HL-60 (cell line): ENCODE results near the gene GGA3.

Experiments
- DNase-seq, 2 experiments: peaks; one replicate each; pipeline ENCODE4 v3.0.0-alpha.2; 2010 to 2020; ENCODE audit warnings: low read depth in 1 of 2, low spot score in 1 of 2
- H3K27ac ChIP-seq: fragments of 250-450 bp; sonication (Bioruptor Pico); replicated peaks from 2 replicates; pipeline ENCODE4 v1.5.1; 2020; ENCODE audit warnings: mild to moderate bottlenecking, moderate library complexity
- H3K27me3 ChIP-seq: fragments of 250-450 bp; sonication (Bioruptor Pico); 2 replicates; pipeline ENCODE4 v1.5.1; 2021; ENCODE audit warnings: mild to moderate bottlenecking, moderate library complexity; ENCODE audit not compliant: insufficient read depth, poor library complexity, severe bottlenecking
- H3K4me3 ChIP-seq: replicated peaks from 2 replicates; pipeline ENCODE4 v1.5.1; 2011; ENCODE audit warnings: mild to moderate bottlenecking, control low read depth, low read length; ENCODE audit not compliant: insufficient read depth
- GABPA ChIP-seq: IDR thresholded peaks from 2 replicates; pipeline ENCODE4 v1.6.1; 2012; ENCODE audit warnings: low read depth
- POLR2AphosphoS5 ChIP-seq: IDR thresholded peaks from 2 replicates; pipeline ENCODE4 v1.6.1; 2012; ENCODE audit warnings: low read depth
- SPI1 ChIP-seq: IDR thresholded peaks from 2 replicates; pipeline ENCODE4 v1.6.1; 2012; ENCODE audit warnings: low read depth, mild to moderate bottlenecking, borderline replicate concordance
- TF ChIP-seq, protein P1 (sequence below): IDR thresholded peaks from one replicate; pipeline ENCODE4 v1.5.1; 2011; ENCODE audit warnings: low read length, control low read depth, inconsistent platforms; ENCODE audit not compliant: insufficient read depth
- TF ChIP-seq, protein P2 (sequence below): IDR thresholded peaks from 2 replicates; pipeline ENCODE4 v1.6.1; 2012; ENCODE audit warnings: low read depth; ENCODE audit not compliant: insufficient replicate concordance

Gene GGA3

DNA sequence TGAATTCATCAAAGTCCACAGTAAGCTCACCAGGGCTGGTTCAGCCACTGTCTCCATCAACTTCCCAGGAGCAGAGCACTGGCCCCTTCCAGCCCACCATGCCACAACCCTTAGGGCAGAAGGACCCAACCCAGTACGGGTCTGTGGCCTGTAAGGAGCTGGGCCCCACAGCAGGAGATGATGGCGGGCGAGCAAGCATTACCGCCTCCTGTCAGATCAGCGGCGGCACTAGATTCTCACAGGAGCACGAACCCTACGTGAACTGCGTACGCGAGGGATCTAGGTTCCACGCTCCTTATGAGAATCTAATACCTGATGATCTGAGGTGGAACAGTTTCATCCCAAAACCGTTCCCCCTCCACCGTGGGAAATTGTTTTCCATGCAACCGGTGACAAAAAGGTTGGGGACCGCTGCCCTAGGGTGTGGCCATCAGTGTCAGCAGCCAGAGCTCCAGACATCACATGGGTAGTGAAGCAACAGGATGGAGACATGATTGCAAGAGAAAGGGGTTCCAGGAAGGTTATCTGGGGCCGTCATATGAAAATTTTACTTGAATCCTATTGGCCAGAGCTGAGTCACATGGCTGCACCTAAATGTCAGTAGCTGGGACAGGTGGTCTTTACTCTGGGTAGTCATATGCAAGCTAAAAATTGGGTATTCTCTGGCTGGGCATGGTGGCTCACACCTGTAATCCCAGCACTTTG lies 40.2 kb upstream of the GGA3 start:
- TF ChIP-seq GABPA (no peak), SPI1 (no peak), POLR2AphosphoS5 (no peak)
- TF ChIP-seq, protein P1, sequence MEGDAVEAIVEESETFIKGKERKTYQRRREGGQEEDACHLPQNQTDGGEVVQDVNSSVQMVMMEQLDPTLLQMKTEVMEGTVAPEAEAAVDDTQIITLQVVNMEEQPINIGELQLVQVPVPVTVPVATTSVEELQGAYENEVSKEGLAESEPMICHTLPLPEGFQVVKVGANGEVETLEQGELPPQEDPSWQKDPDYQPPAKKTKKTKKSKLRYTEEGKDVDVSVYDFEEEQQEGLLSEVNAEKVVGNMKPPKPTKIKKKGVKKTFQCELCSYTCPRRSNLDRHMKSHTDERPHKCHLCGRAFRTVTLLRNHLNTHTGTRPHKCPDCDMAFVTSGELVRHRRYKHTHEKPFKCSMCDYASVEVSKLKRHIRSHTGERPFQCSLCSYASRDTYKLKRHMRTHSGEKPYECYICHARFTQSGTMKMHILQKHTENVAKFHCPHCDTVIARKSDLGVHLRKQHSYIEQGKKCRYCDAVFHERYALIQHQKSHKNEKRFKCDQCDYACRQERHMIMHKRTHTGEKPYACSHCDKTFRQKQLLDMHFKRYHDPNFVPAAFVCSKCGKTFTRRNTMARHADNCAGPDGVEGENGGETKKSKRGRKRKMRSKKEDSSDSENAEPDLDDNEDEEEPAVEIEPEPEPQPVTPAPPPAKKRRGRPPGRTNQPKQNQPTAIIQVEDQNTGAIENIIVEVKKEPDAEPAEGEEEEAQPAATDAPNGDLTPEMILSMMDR = no peak
- TF ChIP-seq, protein P2, sequence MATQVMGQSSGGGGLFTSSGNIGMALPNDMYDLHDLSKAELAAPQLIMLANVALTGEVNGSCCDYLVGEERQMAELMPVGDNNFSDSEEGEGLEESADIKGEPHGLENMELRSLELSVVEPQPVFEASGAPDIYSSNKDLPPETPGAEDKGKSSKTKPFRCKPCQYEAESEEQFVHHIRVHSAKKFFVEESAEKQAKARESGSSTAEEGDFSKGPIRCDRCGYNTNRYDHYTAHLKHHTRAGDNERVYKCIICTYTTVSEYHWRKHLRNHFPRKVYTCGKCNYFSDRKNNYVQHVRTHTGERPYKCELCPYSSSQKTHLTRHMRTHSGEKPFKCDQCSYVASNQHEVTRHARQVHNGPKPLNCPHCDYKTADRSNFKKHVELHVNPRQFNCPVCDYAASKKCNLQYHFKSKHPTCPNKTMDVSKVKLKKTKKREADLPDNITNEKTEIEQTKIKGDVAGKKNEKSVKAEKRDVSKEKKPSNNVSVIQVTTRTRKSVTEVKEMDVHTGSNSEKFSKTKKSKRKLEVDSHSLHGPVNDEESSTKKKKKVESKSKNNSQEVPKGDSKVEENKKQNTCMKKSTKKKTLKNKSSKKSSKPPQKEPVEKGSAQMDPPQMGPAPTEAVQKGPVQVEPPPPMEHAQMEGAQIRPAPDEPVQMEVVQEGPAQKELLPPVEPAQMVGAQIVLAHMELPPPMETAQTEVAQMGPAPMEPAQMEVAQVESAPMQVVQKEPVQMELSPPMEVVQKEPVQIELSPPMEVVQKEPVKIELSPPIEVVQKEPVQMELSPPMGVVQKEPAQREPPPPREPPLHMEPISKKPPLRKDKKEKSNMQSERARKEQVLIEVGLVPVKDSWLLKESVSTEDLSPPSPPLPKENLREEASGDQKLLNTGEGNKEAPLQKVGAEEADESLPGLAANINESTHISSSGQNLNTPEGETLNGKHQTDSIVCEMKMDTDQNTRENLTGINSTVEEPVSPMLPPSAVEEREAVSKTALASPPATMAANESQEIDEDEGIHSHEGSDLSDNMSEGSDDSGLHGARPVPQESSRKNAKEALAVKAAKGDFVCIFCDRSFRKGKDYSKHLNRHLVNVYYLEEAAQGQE = no peak
- peak in 1 of 2 experiments; percentile 58 for DNase-seq
- H3K27ac ChIP-seq = no peak overlapping the region

DNA sequence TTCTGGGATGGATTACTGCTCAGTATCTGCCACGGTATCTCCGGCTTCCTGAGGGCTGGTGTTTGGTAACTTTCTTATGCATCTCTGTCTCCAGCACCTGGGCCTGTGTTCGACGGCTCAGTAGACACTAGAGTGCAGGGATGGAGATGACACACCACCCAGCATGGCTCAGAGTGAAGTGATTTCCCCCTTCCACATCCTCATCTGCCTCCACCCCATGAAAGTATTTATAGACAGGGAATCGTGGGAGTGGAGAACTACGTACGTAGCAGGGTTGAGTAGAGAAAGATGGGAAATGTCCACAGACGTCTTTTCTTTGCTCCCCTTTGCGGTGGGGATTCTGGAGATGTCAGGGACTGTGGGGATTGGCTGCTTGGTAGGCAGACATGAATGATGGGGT lies 39.6 kb upstream of the GGA3 start:
- DNase-seq = no peak
- Histone ChIP-seq H3K27me3 (no peaks in the 10 kb centered on the region), H3K4me3 (no peak overlapping the region), H3K27ac (no peak overlapping the region)
- TF ChIP-seq SPI1 = no peak
- TF ChIP-seq POLR2AphosphoS5 = no peak
- no peak for TF ChIP-seq GABPA
- TF ChIP-seq, protein P1 = no peak
- TF ChIP-seq, protein P2 = no peak

More for the DNA sequence above, 40.2 kb upstream of the GGA3 start:
- H3K4me3 ChIP-seq = no peak overlapping the region
- H3K27me3 ChIP-seq = no peaks in the 10 kb centered on the region

DNA sequence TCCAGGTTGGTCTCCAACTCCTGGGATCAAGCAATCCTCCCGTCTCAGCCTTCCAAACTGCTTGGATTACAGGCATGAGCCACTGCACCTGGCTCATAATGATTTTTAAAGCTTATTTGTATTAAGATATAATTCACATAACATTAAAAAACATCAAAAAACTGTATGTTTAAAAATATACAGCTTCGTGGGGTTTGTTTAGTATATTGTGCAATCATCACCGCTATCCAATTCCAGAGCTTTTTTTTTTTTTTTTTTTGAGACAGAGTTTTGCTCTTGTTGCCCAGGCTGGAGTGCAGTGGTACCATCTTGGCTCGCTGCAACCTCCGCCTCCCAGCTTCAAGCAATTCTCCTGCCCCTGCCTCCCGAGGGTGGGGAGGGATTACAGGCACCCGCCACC lies 38.9 kb upstream of the GGA3 start:
- DNase-seq = no peak
- Histone ChIP-seq H3K4me3 (no peak overlapping the region), H3K27me3 (no peaks in the 10 kb centered on the region), H3K27ac (no peak overlapping the region)
- TF ChIP-seq, protein P1 = no peak
- TF ChIP-seq GABPA = no peak
- no peak for TF ChIP-seq SPI1
- TF ChIP-seq, protein P2 = no peak
- no peak for TF ChIP-seq POLR2AphosphoS5
